H1 (cell line): ENCODE results near the gene CHD9. TPM values are rescaled to one million over a fixed set of nuclear protein-coding genes. Genes with fewer than 3 reads are reported as not detected.

ENCODE experiments used
- CTCF ChIA-PET: fragments of 300-600 bp; sonication (Branson Sonifier 250); formaldehyde crosslinking; loops from one replicate; lab custom pipeline; 2021; ENCODE audit not compliant: partially characterized antibody; lab: Charles Lee
- POLR2A ChIA-PET: fragments of 300-600 bp; sonication (Branson Sonifier 250); formaldehyde crosslinking; loops from one replicate; lab custom pipeline; 2021; ENCODE audit warnings: inconsistent platforms; ENCODE audit not compliant: partially characterized antibody; lab: Charles Lee
- DNase-seq, 2 experiments: peaks; one replicate each; pipeline versions ENCODE4 v3.0.0 to v3.0.0-alpha.2; 2010 to 2022; ENCODE audit warnings: low spot score in 2 of 2, low read depth in 1 of 2, mixed read lengths in 1 of 2
- FAIRE-seq: peaks from 2 replicates; lab custom pipeline; 2011; peaks lifted over from hg19 to GRCh38; lab: Jason Lieb, UNC
- H2AFZ ChIP-seq: 2 replicates; pipeline ENCODE4 v1.8.1; 2012; ENCODE audit warnings: low read length, inconsistent platforms
- H2AK5ac ChIP-seq: 2 replicates; pipeline ENCODE4 v1.6.1; 2013; ENCODE audit warnings: low read depth, low read length
- H2BK120ac ChIP-seq: replicated peaks from 2 replicates; pipeline ENCODE3; 2013; ENCODE audit warnings: low read depth, low read length, inconsistent platforms
- H2BK12ac ChIP-seq: 2 replicates; pipeline ENCODE4 v1.6.1; 2013; ENCODE audit warnings: low read depth, low read length
- H2BK15ac ChIP-seq: 2 replicates; pipeline ENCODE4 v1.6.1; 2013; ENCODE audit warnings: low read length
- H2BK20ac ChIP-seq: 2 replicates; pipeline ENCODE4 v1.6.1; 2013; ENCODE audit warnings: low read length
- H2BK5ac ChIP-seq: 2 replicates; pipeline ENCODE4 v1.6.1; 2013; ENCODE audit warnings: low read depth, low read length
- H3K14ac ChIP-seq: 2 replicates; pipeline ENCODE4 v1.6.1; 2013; ENCODE audit warnings: inconsistent platforms; ENCODE audit not compliant: insufficient read length
- H3K18ac ChIP-seq: 2 replicates; pipeline ENCODE4 v1.6.1; 2013; ENCODE audit warnings: low read length; ENCODE audit errors: extremely low read depth
- H3K23ac ChIP-seq: 2 replicates; pipeline ENCODE4 v1.6.1; 2013; ENCODE audit warnings: inconsistent platforms; ENCODE audit not compliant: insufficient read length
- H3K23me2 ChIP-seq: 2 replicates; pipeline ENCODE4 v1.6.1; 2013; ENCODE audit warnings: low read depth, low read length
- H3K27ac ChIP-seq: 2 replicates; pipeline ENCODE4 v1.6.1; 2011; ENCODE audit warnings: low read depth, low read length, inconsistent platforms
- H3K27me3 ChIP-seq, 4 experiments: replicated peaks in 1 of 4; 1 replicate in 1 of 4; 2 replicates in 3 of 4; pipeline versions ENCODE4 v1.6.1 to v1.8.1; 2011 to 2013; ENCODE audit warnings: low read length in 3 of 4, mild to moderate bottlenecking in 3 of 4, inconsistent platforms in 2 of 4, mixed read lengths in 2 of 4, moderate library complexity in 1 of 4; ENCODE audit not compliant: control insufficient read depth in 3 of 4, insufficient read depth in 3 of 4; ENCODE audit errors: extremely low read depth in 1 of 4
- H3K36me3 ChIP-seq, 4 experiments: 2 replicates each; pipeline versions ENCODE4 v1.6.1 to v1.8.1; 2011 to 2013; ENCODE audit warnings: mild to moderate bottlenecking in 4 of 4, low read length in 3 of 4, moderate library complexity in 2 of 4, control low read depth in 1 of 4, inconsistent platforms in 1 of 4; ENCODE audit not compliant: insufficient read depth in 4 of 4, control insufficient read depth in 2 of 4
- H3K4ac ChIP-seq: replicated peaks from 2 replicates; pipeline ENCODE3; 2013; ENCODE audit warnings: low read length, low read depth, mixed read lengths, inconsistent platforms; ENCODE audit not compliant: insufficient read length
- H3K4me1 ChIP-seq, 4 experiments: replicated peaks in 1 of 4; 1 replicate in 1 of 4; 2 replicates in 3 of 4; pipeline versions ENCODE4 v1.6.1 to v1.8.1; 2011 to 2013; ENCODE audit warnings: low read length in 3 of 4, inconsistent platforms in 2 of 4, mixed read lengths in 1 of 4; ENCODE audit not compliant: insufficient read depth in 4 of 4, control insufficient read depth in 3 of 4
- H3K4me2 ChIP-seq, 2 experiments: 2 replicates each; pipeline versions ENCODE4 v1.6.1 to v1.8.1; 2011 to 2013; ENCODE audit warnings: low read depth in 2 of 2, low read length in 2 of 2, control low read depth in 1 of 2, inconsistent platforms in 1 of 2, mild to moderate bottlenecking in 1 of 2; ENCODE audit not compliant: insufficient read depth in 1 of 2
- H3K4me3 ChIP-seq, 4 experiments: fragments of 200-600, 300-600 bp in 1 of 4; sonication (generic), shearing (Covaris generic), sonication (Bioruptor Twin) in 1 of 4; 2 replicates each; pipeline versions ENCODE4 v1.5.1 to v1.8.1; 2011 to 2016; ENCODE audit warnings: low read length in 4 of 4, low read depth in 3 of 4, control low read depth in 2 of 4, inconsistent platforms in 2 of 4, mild to moderate bottlenecking in 2 of 4, mixed read lengths in 1 of 4, moderate library complexity in 1 of 4; ENCODE audit not compliant: insufficient read depth in 2 of 4; ENCODE audit errors: extremely low read depth in 1 of 4
- H3K56ac ChIP-seq: replicated peaks from 2 replicates; pipeline ENCODE3; 2013; ENCODE audit warnings: low read depth, mild to moderate bottlenecking, mixed read lengths, low read length, inconsistent platforms; ENCODE audit not compliant: insufficient read length
- H3K79me1 ChIP-seq: 2 replicates; pipeline ENCODE4 v1.6.1; 2013; ENCODE audit warnings: low read depth, low read length, control low read depth
- H3K79me2 ChIP-seq, 2 experiments: 2 replicates each; pipeline versions ENCODE4 v1.6.1 to v1.8.1; 2012 to 2013; ENCODE audit warnings: low read length in 2 of 2, mild to moderate bottlenecking in 2 of 2, inconsistent platforms in 1 of 2; ENCODE audit not compliant: insufficient read depth in 2 of 2, control insufficient read depth in 1 of 2
- H3K9ac ChIP-seq, 4 experiments: replicated peaks in 1 of 4; 1 replicate in 1 of 4; 2 replicates in 3 of 4; pipeline versions ENCODE4 v1.6.1 to v1.8.1; 2011 to 2013; ENCODE audit warnings: low read depth in 3 of 4, low read length in 3 of 4, control low read depth in 2 of 4, mild to moderate bottlenecking in 2 of 4, moderate library complexity in 2 of 4, inconsistent platforms in 1 of 4; ENCODE audit errors: extremely low read depth in 1 of 4
- H3K9me3 ChIP-seq, 2 experiments: 2 replicates each; pipeline versions ENCODE4 v1.6.1 to v1.8.1; 2012 to 2013; ENCODE audit warnings: mild to moderate bottlenecking in 2 of 2, moderate library complexity in 2 of 2, control low read depth in 1 of 2, inconsistent platforms in 1 of 2, low read depth in 1 of 2, low read length in 1 of 2, mixed read lengths in 1 of 2; ENCODE audit not compliant: insufficient read depth in 2 of 2
- H4K20me1 ChIP-seq, 2 experiments: replicated peaks in 1 of 2; 2 replicates each; pipeline versions ENCODE3 to v1.8.1; 2011 to 2013; ENCODE audit warnings: inconsistent platforms in 2 of 2, low read length in 2 of 2, mild to moderate bottlenecking in 1 of 2; ENCODE audit not compliant: insufficient read depth in 2 of 2, control insufficient read depth in 1 of 2
- H4K5ac ChIP-seq: 2 replicates; pipeline ENCODE4 v1.6.1; 2013; ENCODE audit warnings: low read length, low read depth, mixed read lengths, inconsistent platforms; ENCODE audit not compliant: insufficient read length
- H4K8ac ChIP-seq: 2 replicates; pipeline ENCODE4 v1.8.0; 2013; ENCODE audit warnings: mild to moderate bottlenecking, moderate library complexity, low read length, inconsistent platforms; ENCODE audit not compliant: insufficient read depth; ENCODE audit errors: extremely low read depth
- H4K91ac ChIP-seq: replicated peaks from 2 replicates; pipeline ENCODE3; 2013; ENCODE audit warnings: low read length, mixed read lengths, inconsistent platforms; ENCODE audit not compliant: insufficient read length
- CEBPB ChIP-seq: IDR thresholded peaks from 2 replicates; pipeline ENCODE4 v1.6.1; 2012; ENCODE audit warnings: low read depth, low read length
- GTF2F1 ChIP-seq: IDR thresholded peaks from 2 replicates; pipeline ENCODE4 v1.6.1; 2012; ENCODE audit warnings: low read depth, low read length, improper control_type of control experiment, borderline replicate concordance
- HDAC2 ChIP-seq, 2 experiments: fragments of 300-600 bp in 1 of 2; sonication (generic) in 1 of 2; IDR thresholded peaks; 2 replicates each; pipeline ENCODE4 v1.6.1; 2011 to 2012; ENCODE audit warnings: low read depth in 2 of 2, low read length in 2 of 2, mild to moderate bottlenecking in 2 of 2, moderate library complexity in 2 of 2, borderline replicate concordance in 1 of 2, inconsistent platforms in 1 of 2
- MAFK ChIP-seq: IDR thresholded peaks from 2 replicates; pipeline ENCODE4 v1.6.1; 2012; ENCODE audit warnings: low read depth, mild to moderate bottlenecking, improper control_type of control experiment, low read length
- NANOG ChIP-seq: IDR thresholded peaks from 2 replicates; pipeline ENCODE4 v1.6.1; 2011; ENCODE audit warnings: low read length, low read depth, mild to moderate bottlenecking, inconsistent platforms; ENCODE audit not compliant: insufficient read depth, poor library complexity, severe bottlenecking
- PHF8 ChIP-seq: fragments of 200-600 bp; sonication (generic); conservative IDR thresholded peaks from 2 replicates; pipeline ENCODE4 v1.7.1; 2012; ENCODE audit warnings: low read depth, mild to moderate bottlenecking, inconsistent platforms, low read length, moderate library complexity
- RNF2 ChIP-seq: fragments of 200-900, 300-1000 bp; sonication (generic); IDR thresholded peaks from 2 replicates; pipeline ENCODE4 v1.7.1; 2016; ENCODE audit warnings: borderline replicate concordance, low read depth, mild to moderate bottlenecking, antibody characterized with exemption, low read length; ENCODE audit not compliant: poor library complexity, severe bottlenecking; ENCODE audit errors: missing control alignments
- SIX5 ChIP-seq: IDR thresholded peaks from 2 replicates; pipeline ENCODE4 v1.6.1; 2011; ENCODE audit warnings: mild to moderate bottlenecking, low read depth, low read length
- TBP ChIP-seq: IDR thresholded peaks from 2 replicates; pipeline ENCODE4 v1.6.1; 2011; ENCODE audit warnings: low read depth, low read length, improper control_type of control experiment
- WGBS, 2 experiments: shearing (Covaris generic) in 1 of 2; methylation state at CpG; one replicate each; pipeline versions ENCODE4 v1.1.6 to v1.1.7; 2013 to 2015; ENCODE audit warnings: low lambda C conversion rate in 2 of 2, mixed read lengths in 2 of 2, inconsistent platforms in 1 of 2, low coverage in 1 of 2, missing lambda C conversion rate in 1 of 2; ENCODE audit not compliant: insufficient replicate concordance in 2 of 2, insufficient coverage in 1 of 2, insufficient read length in 1 of 2; ENCODE audit errors: extremely low coverage in 1 of 2, missing lambda C conversion rate in 1 of 2; 5-methylcytosine and 5-hydroxymethylcytosine counted together
- polyA plus RNA-seq, 7 experiments: library from polyadenylated mRNA; depleted of rRNA in 3 of 7; stranded (reverse) in 5 of 7; unstranded in 2 of 7; fragments of >200 nt in 5 of 7; fragments of 200-250 nt in 2 of 7; gene quantifications; 1 replicate in 5 of 7; 2 replicates in 1 of 7; 4 replicates in 1 of 7; pipeline versions ENCODE4 v1.2.1 to v1.2.3, GENCODE V29; 2011 to 2013; ENCODE audit warnings: missing spikeins in 2 of 7, mixed read lengths in 2 of 7
- total RNA-seq: library from RNA; stranded (reverse); fragmentation: NEBNext Ultra II Directional; extraction: Animal tissue kit (Norgen Biotek cat#: 25700); gene quantifications from 2 replicates; pipeline ENCODE4 v1.2.1, GENCODE V29; 2021

The CHD9 gene
- total and polyA plus RNA-seq, 2 of the 8 experiments (the other 6 are each of a cell fraction or from before 2014, with no cell fraction given) = 9.9 to 32.4 TPM

DNA sequence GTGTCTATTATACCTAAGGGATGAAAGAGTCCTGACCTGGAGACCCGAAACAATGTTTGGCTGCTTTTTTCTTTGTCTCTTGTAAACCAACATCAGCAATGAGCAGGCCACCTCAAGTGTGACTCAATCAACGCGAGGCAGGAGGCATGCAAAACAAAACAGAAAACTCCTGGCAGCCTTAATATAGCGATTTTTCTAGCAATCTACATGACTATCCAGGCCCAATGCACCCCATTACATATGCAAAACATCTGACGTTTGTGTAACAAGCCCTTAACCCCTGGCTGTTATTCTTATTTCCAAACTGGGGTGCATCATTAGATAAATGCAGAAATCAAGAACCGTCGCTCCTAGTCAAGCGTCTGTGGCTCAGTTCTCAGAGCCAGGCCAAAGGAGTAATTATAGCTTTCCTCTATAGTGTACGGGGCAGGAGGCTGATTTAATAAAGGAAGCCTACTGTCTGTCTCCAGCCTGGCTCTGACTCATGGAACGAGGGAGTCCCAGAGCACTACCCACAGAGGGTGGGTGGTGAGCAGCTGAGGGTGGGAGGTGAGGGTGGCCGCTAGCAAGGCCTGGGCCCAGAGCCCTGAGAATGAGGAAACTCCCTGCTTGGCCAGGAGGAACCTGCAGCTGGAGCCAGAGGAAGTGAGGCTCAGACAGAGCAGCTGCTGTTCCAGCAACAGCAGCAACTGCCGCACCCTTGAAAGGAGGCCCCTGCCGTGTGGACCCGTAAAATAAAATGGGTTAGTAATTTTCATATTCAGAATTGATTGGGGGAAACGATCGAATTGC lies 43.9 kb downstream of the CHD9 start:
- peak overlapping the region; percentile 70 to 79 for H3K4me2 ChIP-seq
- H3K9ac ChIP-seq = peak overlapping the region in 3 of 4 experiments; percentile 6 to 39 (median 28); a peak in 4 of 7 replicates
- H3K4me3 ChIP-seq = peak overlapping the region; percentile 19 to 64 (median 40); a peak in 6 of 8 replicates
- no peaks in the 10 kb centered on the region for H3K27me3 ChIP-seq
- H3K4ac ChIP-seq = peak overlapping the region; percentile 47
- H3K9me3 ChIP-seq = no peaks in the 10 kb centered on the region
- peak overlapping the region; percentile 98 for H2BK12ac ChIP-seq
- H3K79me1 ChIP-seq = no peaks in the 10 kb centered on the region; the same call in 1 of the 2 replicates
- H3K23ac ChIP-seq = no peak overlapping the region
- POLR2A ChIA-PET = interaction anchor here (0.8 to 3.4 kb wide), 11 partner anchors 8 to 110 kb away, joined by 3 to 15 read pairs (median 4); partner anchors contain the start of gene CHD9
- H2AFZ ChIP-seq = no peak overlapping the region
- peak overlapping the region; percentile 6; the same call in 1 of the 2 replicates for H3K27ac ChIP-seq
- peaks cover 11 to 14% (median 12%) of the 10 kb centered on the region in 4 experiments for H3K4me1 ChIP-seq
- peak overlapping the region; percentile 77 for H4K91ac ChIP-seq
- peak overlapping the region; percentile 16; the same call in 1 of the 2 replicates for H2AK5ac ChIP-seq
- H4K8ac ChIP-seq = peak overlapping the region; percentile 35; the same call in 1 of the 2 replicates
- peak overlapping the region; percentile 74 for H2BK120ac ChIP-seq
- 9% methylated on average over 16 of the region's 16 CpGs; no CpG with 5 or more reads in 1 of the 2 experiments for WGBS, 2 experiments
- no peaks in the 10 kb centered on the region for H3K36me3 ChIP-seq
- peak overlapping the region; percentile 95 for H2BK5ac ChIP-seq
- peak overlapping the region; percentile 83; the same call in 1 of the 2 replicates for H2BK15ac ChIP-seq
- H3K18ac ChIP-seq = peak overlapping the region; percentile 73; the same call in 1 of the 2 replicates
- peak overlapping the region; percentile 51 for H4K5ac ChIP-seq
- no peak for FAIRE-seq
- no peaks in the 10 kb centered on the region for H4K20me1 ChIP-seq
- no peak overlapping the region for H3K56ac ChIP-seq
- no peak overlapping the region for H3K14ac ChIP-seq
- peaks cover 0 to 16% of the 10 kb centered on the region in 2 experiments; a peak in 2 of 4 replicates for H3K79me2 ChIP-seq
- DNase-seq = peak in 1 of 2 experiments; percentile 66
- H2BK20ac ChIP-seq = peak overlapping the region; percentile 97
- CTCF ChIA-PET = interaction anchor here (1.2 to 2.4 kb wide), 5 partner anchors 19 to 109 kb away, joined by 3 to 12 read pairs (median 6); partner anchors contain the start of gene CHD9
- H3K23me2 ChIP-seq = 0 out of 2 replicates have a peak, but pooled peaks cover 4% of the 10 kb centered on the region
- TF ChIP-seq TBP = no peak
- TF ChIP-seq HDAC2 (IDR thresholded peaks at IDR 0.05; ENCODE audit: borderline replicate concordance in 1 of 2, low read depth in 2 of 2, low read length in 2 of 2) = 0 out of 4 replicates have a peak, but pooled peaks of 1 of the 2 experiments have one; percentile 2
- no peak for TF ChIP-seq MAFK
- TF ChIP-seq RNF2 = no peak
- no peak for TF ChIP-seq SIX5
- TF ChIP-seq CEBPB = peak; percentile 48; the same call in 1 of the 2 replicates
- TF ChIP-seq NANOG = peak; percentile 79
- no peak for TF ChIP-seq GTF2F1
- TF ChIP-seq PHF8 = no peak
